Measurements from ENCODE around the gene KDM3B.
A peak's percentile ranks its signal among the peaks of the same experiment; 100 is the strongest.

The KDM3B gene

DNA sequence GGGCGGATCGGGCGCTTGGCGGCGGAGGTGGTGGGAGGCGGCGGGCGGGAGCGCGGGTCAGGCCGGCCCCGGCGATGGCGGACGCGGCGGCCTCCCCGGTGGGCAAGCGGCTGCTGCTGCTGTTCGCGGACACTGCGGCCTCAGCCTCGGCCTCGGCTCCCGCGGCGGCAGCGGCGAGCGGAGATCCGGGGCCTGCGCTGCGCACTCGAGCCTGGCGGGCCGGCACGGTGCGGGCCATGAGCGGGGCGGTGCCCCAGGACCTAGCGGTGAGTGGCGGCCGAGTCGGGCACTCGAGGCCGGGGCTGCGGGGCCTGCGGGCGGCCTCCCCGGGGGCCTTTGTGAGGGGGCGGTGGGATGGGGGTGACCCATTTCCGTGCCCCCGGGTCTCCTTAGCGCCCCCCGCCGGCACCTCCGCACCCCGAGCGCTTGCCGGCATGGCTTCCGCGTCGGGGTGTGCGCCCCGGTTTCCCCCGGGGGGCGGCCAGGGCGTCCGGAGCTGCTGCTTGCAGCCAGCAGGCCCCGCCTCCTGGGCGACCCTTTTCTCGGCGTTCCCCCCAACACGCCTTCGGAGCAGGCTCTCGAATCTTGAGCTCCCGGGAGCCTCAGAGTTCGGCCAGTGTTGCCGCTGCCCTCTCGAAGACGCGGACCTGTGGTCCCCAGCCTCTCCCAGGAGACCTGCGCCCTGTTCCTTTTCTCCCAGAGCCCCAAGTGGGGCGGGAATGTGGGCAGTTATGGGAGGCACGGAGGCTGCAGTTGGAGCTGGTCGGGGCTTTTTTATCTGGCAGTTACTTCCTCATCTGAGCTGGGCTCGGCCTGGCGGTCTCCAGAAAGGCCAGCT is 456 bp downstream of the KDM3B start:
- Histone ChIP-seq H3K36me3 (ENCODE audit: insufficient read depth, low read length) (peaks cover 9% of the 10 kb centered on the region), H3K4me3 (ENCODE audit: low read depth in 1 of 2, low read length in 2 of 2) (peak overlapping the region; percentile 90 to 97), H3K4me1 (ENCODE audit: insufficient read depth, low read length) (peaks cover 26% of the 10 kb centered on the region), H3K9ac (ENCODE audit: low read length) (peak overlapping the region; percentile 62), H3K9me3 (ENCODE audit: low read length) (no peaks in the 10 kb centered on the region), H3K27ac (ENCODE audit: low read depth, low read length) (peak overlapping the region; percentile 83), H3K27me3 (ENCODE audit: control insufficient read depth in 1 of 2, insufficient read depth in 2 of 2, low read length in 2 of 2) (no peaks in the 10 kb centered on the region)

DNA sequence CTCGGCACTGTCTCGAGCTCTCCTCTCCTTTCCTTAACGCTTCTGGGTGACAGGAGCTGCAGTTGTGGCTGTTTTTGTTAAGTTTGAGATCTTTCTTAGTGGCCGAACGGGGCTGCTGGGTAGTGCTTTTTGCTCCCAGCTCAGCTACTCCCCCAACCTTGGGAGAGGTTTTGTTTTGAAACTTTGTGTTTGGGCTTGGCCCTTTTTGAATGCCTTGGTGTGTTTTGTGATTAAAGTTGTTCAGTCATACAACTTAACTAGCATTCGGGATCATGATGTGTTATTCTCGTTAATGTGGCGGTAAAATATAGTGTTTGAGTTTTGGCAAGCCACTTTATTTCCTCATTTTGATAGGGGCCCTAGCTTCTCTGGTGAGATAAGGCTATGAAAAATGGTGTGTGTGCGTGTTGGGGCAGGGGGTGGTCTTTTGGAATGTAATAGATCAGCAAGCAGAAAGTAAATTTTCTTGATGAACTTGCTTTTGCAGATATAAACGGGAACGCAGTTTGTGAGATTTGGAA is 1.1 kb downstream of the KDM3B start:
- H3K9ac ChIP-seq (ENCODE audit: low read length), result peak overlapping the region; percentile 62
- H3K9me3 ChIP-seq (ENCODE audit: low read length), result no peaks in the 10 kb centered on the region
- H3K4me1 ChIP-seq (ENCODE audit: insufficient read depth, low read length), result peaks cover 26% of the 10 kb centered on the region
- peak overlapping the region; percentile 83 for H3K27ac ChIP-seq (ENCODE audit: low read depth, low read length)
- no peaks in the 10 kb centered on the region for H3K27me3 ChIP-seq (ENCODE audit: control insufficient read depth in 1 of 2, insufficient read depth in 2 of 2, low read length in 2 of 2)
- H3K36me3 ChIP-seq (ENCODE audit: insufficient read depth, low read length), result peaks cover 6% of the 10 kb centered on the region
- peak overlapping the region; percentile 90 to 97 for H3K4me3 ChIP-seq (ENCODE audit: low read depth in 1 of 2, low read length in 2 of 2)

DNA sequence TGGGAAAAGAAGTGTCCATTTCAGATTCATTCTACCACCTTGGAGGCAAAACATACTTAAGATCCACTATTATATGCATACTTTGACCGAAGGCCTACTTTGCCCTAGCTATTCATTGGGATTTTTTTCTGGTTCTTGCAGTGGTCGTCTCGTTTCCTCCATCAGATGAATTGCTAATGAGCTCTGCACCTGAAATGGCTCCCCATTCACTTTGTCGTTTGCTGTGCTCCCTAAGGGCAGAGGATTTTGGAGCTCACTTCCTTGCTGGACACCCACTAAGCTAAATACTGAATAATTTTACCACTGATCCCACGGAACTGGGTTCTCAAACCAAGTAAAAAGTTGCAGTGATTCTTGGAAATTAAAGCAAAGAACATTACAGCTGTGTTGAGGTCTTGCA is 1.9 kb downstream of the KDM3B start:
- H3K27ac ChIP-seq (ENCODE audit: low read depth, low read length), result no peak overlapping the region
- peaks cover 26% of the 10 kb centered on the region for H3K4me1 ChIP-seq (ENCODE audit: insufficient read depth, low read length)
- peaks cover 1% of the 10 kb centered on the region for H3K36me3 ChIP-seq (ENCODE audit: insufficient read depth, low read length)
- peak overlapping the region in 1 of 2 donors; percentile 90 for H3K4me3 ChIP-seq (ENCODE audit: low read depth in 1 of 2, low read length in 2 of 2)
- H3K27me3 ChIP-seq (ENCODE audit: control insufficient read depth in 1 of 2, insufficient read depth in 2 of 2, low read length in 2 of 2), result no peaks in the 10 kb centered on the region
- H3K9me3 ChIP-seq (ENCODE audit: low read length), result no peaks in the 10 kb centered on the region
- peak overlapping the region; percentile 62 for H3K9ac ChIP-seq (ENCODE audit: low read length)

DNA sequence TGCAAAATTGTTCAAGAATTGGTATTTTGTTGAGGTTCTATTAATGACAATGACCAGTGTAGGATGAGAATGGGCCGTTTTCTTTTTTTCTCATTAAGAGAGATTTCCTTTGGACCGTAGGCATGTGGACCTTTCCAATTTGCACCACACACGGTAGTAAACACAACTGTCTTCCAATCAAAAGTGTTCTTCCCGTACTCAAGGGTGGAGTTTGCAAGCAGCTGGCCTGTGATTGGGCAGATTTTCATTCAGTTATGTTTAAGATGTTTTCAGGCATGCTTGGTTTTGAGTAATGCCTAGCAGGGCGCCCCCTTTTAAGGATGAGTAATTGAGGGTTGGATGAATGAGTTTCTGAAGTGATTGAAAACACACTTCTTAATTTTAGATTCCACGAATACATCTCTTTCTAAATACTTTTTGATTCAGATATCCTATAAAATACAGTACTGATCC is 2.5 kb downstream of the KDM3B start:
- Histone ChIP-seq H3K4me1 (ENCODE audit: insufficient read depth, low read length) (peaks cover 26% of the 10 kb centered on the region), H3K27me3 (ENCODE audit: control insufficient read depth in 1 of 2, insufficient read depth in 2 of 2, low read length in 2 of 2) (no peaks in the 10 kb centered on the region), H3K27ac (ENCODE audit: low read depth, low read length) (no peak overlapping the region), H3K9me3 (ENCODE audit: low read length) (no peaks in the 10 kb centered on the region), H3K36me3 (ENCODE audit: insufficient read depth, low read length) (no peaks in the 10 kb centered on the region), H3K9ac (ENCODE audit: low read length) (no peak overlapping the region), H3K4me3 (ENCODE audit: low read depth in 1 of 2, low read length in 2 of 2) (peak overlapping the region in 1 of 2 donors; percentile 90)

DNA sequence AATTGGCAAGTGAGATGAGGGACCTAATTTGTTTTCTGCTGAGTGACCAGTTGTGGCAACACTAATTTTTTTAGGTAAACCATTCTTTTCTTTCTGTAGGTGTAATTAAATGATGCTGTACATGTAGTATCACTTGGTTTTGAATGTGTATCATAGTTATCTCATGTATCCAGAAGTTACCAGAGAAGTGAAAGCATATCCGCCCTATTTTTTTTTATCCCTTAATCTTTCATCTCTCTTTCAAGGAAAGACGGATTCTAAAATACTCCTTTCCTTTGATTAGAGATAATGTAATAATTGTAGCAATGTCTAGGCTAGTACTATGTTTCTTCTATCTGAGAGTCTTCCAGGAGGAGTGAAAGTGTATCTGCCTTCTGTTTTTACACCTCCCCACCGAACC is 7.1 kb downstream of the KDM3B start:
- no peak overlapping the region for H3K4me3 ChIP-seq (ENCODE audit: low read depth in 1 of 2, low read length in 2 of 2)
- H3K27me3 ChIP-seq (ENCODE audit: control insufficient read depth in 1 of 2, insufficient read depth in 2 of 2, low read length in 2 of 2), result no peaks in the 10 kb centered on the region
- H3K9me3 ChIP-seq (ENCODE audit: low read length), result no peaks in the 10 kb centered on the region
- H3K4me1 ChIP-seq (ENCODE audit: insufficient read depth, low read length), result peaks cover 17% of the 10 kb centered on the region
- no peak overlapping the region for H3K9ac ChIP-seq (ENCODE audit: low read length)
- H3K27ac ChIP-seq (ENCODE audit: low read depth, low read length), result no peak overlapping the region
- H3K36me3 ChIP-seq (ENCODE audit: insufficient read depth, low read length), result no peaks in the 10 kb centered on the region

DNA sequence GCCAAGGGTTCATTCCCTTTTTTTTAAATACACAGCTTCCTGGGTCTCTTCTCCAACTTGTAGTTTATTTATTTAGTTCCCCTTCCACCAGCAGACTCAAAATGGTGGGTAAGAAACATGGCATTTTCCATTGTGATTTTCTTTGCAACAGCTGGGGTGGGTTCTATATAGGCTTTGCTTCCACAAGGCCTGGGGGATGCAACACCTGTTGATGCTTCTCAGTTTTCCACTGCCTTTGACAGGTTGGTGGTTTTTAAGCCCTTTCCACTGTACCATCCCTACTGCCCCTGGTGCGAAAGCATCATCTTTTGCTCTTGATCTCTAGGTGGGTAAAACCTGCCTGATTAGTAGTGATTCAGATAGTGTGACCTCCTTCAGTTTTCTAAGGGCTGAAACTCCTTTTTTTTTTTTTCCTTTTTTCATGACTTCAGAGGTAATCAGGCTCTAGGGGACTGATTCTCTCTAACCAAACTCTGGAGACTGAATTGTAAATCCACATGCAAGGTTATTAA is 8.5 kb downstream of the KDM3B start:
- Histone ChIP-seq H3K4me1 (ENCODE audit: insufficient read depth, low read length) (peaks cover 3% of the 10 kb centered on the region), H3K4me3 (ENCODE audit: low read depth in 1 of 2, low read length in 2 of 2) (no peak overlapping the region), H3K27me3 (ENCODE audit: control insufficient read depth in 1 of 2, insufficient read depth in 2 of 2, low read length in 2 of 2) (no peaks in the 10 kb centered on the region), H3K36me3 (ENCODE audit: insufficient read depth, low read length) (no peaks in the 10 kb centered on the region), H3K27ac (ENCODE audit: low read depth, low read length) (no peak overlapping the region), H3K9ac (ENCODE audit: low read length) (no peak overlapping the region), H3K9me3 (ENCODE audit: low read length) (no peaks in the 10 kb centered on the region)

DNA sequence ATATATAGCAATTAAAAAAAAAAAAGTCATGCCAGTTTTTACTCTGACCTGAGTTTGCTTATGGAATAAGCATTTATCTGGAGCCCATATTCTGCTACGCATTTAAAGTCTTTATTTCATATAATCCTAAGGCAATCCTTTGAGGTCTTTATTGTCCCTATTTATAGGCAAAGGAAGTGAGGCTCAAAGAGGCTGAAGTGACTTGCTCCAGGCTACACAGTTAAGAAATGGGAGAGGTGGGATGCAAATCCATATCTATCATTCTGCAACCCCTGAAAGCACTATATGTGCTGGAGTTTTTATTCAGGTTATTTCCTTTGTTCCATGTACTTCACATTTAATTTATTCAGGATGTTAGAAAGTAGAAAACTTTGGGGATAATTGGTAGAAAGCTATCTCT is 12.1 kb downstream of the KDM3B start:
- Histone ChIP-seq H3K9me3 (ENCODE audit: low read length) (no peaks in the 10 kb centered on the region), H3K36me3 (ENCODE audit: insufficient read depth, low read length) (no peaks in the 10 kb centered on the region), H3K9ac (ENCODE audit: low read length) (no peak overlapping the region), H3K4me3 (ENCODE audit: low read depth in 1 of 2, low read length in 2 of 2) (no peak overlapping the region), H3K27me3 (ENCODE audit: control insufficient read depth in 1 of 2, insufficient read depth in 2 of 2, low read length in 2 of 2) (no peaks in the 10 kb centered on the region), H3K4me1 (ENCODE audit: insufficient read depth, low read length) (peaks cover 29% of the 10 kb centered on the region), H3K27ac (ENCODE audit: low read depth, low read length) (no peak overlapping the region)

DNA sequence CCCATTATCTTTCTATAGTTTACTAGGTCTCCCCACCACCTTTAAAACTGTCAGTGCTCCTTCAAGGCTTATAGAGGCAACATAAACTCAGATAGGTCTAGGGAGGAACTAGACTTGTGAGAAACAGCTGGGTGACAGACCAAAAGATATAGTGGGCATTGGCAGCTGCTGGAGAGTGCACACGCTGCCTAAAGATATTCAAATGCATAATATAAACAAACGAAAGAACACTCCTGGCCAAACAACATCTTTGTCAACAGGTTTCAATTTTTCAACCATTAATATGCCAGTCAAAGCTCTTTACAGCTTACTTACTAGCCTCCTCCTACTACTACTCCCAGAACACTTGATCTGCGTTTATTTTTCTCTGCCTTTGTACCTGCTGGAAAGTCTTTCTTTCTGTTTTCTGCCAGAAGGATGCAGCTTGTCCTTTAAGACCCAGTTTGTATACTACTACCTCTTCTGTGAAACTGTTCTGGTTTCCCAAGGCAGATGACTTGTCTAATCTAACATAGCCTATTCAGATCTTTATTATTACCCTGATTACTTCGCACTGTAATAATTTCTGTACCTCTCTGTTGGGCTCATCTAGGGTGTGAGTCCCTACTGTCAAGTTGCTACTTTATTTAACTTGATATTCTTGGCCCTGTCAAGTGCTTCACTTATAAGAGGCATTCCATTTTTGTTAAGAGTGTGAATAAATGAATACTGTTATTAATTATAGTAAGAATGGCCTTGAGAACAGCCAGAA is 14.3 kb downstream of the KDM3B start:
- no peaks in the 10 kb centered on the region for H3K27me3 ChIP-seq (ENCODE audit: control insufficient read depth in 1 of 2, insufficient read depth in 2 of 2, low read length in 2 of 2)
- H3K36me3 ChIP-seq (ENCODE audit: insufficient read depth, low read length), result no peaks in the 10 kb centered on the region
- H3K27ac ChIP-seq (ENCODE audit: low read depth, low read length), result no peak overlapping the region
- H3K4me3 ChIP-seq (ENCODE audit: low read depth in 1 of 2, low read length in 2 of 2), result no peak overlapping the region
- H3K9ac ChIP-seq (ENCODE audit: low read length), result no peak overlapping the region
- peaks cover 33% of the 10 kb centered on the region for H3K4me1 ChIP-seq (ENCODE audit: insufficient read depth, low read length)
- no peaks in the 10 kb centered on the region for H3K9me3 ChIP-seq (ENCODE audit: low read length)

DNA sequence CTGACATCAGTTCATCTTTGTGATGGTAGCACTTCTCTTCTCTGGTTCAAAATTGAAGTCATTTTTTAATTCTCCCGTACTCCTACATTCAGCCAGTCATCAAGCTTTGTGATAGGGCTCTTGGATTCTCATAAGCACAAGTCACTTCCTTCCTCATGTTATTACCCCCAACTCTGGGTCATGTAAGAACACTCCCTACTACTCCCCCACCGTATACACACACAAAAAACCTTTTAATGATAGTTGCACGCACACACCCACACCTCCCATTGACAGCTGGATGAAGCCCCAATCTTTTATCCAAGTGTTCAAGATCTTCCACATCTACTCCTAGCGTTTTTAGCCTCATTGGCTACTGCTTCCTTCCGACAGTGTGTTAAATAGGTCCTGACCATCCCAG is 16.8 kb downstream of the KDM3B start:
- no peak overlapping the region for H3K27ac ChIP-seq (ENCODE audit: low read depth, low read length)
- no peaks in the 10 kb centered on the region for H3K27me3 ChIP-seq (ENCODE audit: control insufficient read depth in 1 of 2, insufficient read depth in 2 of 2, low read length in 2 of 2)
- no peaks in the 10 kb centered on the region for H3K9me3 ChIP-seq (ENCODE audit: low read length)
- peaks cover 8% of the 10 kb centered on the region for H3K36me3 ChIP-seq (ENCODE audit: insufficient read depth, low read length)
- no peak overlapping the region for H3K4me3 ChIP-seq (ENCODE audit: low read depth in 1 of 2, low read length in 2 of 2)
- H3K4me1 ChIP-seq (ENCODE audit: insufficient read depth, low read length), result peaks cover 33% of the 10 kb centered on the region
- H3K9ac ChIP-seq (ENCODE audit: low read length), result no peak overlapping the region

DNA sequence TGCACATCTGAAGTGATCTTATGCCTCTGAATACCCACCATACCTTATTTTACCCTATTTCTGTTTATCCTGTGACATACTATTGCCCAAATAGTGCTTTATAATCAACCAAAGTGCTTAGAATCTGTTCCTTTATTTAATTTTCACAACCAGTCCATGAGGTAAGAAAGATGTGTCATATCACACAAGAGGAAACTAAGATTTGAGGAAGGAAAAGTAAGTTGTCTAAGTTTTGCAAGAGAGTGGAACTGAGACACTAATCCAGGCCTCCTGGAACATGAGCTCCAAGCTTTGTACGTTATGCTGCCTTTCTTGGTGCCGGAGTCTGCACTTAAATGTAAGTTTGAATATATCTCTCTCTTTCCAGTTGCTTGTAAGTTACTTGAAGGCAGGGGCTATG is 17.2 kb downstream of the KDM3B start:
- H3K27ac ChIP-seq (ENCODE audit: low read depth, low read length), result no peak overlapping the region
- no peak overlapping the region for H3K4me3 ChIP-seq (ENCODE audit: low read depth in 1 of 2, low read length in 2 of 2)
- H3K4me1 ChIP-seq (ENCODE audit: insufficient read depth, low read length), result peaks cover 33% of the 10 kb centered on the region
- peaks cover 9% of the 10 kb centered on the region for H3K36me3 ChIP-seq (ENCODE audit: insufficient read depth, low read length)
- no peaks in the 10 kb centered on the region for H3K27me3 ChIP-seq (ENCODE audit: control insufficient read depth in 1 of 2, insufficient read depth in 2 of 2, low read length in 2 of 2)
- H3K9ac ChIP-seq (ENCODE audit: low read length), result no peak overlapping the region
- H3K9me3 ChIP-seq (ENCODE audit: low read length), result no peaks in the 10 kb centered on the region

DNA sequence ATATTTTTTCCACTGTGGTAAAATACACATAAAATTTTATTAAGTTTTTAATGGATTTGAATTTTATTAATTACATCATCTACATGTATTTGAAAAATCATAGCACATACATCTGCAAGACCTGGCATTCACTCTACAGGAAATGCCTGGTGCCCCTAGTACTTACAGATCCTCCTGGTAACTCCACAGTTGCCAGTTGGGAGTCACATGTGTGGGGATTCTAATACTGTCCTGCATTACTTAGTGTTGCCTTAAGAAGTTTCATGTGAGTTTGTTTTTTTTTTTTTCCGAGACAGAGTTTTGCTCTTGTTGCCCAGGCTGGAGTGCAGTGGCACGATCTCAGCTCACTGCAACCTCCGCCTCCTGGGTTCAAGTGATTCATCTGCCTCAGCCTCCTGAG is 18.1 kb downstream of the KDM3B start:
- Histone ChIP-seq H3K9ac (ENCODE audit: low read length) (no peak overlapping the region), H3K4me3 (ENCODE audit: low read depth in 1 of 2, low read length in 2 of 2) (no peak overlapping the region), H3K27me3 (ENCODE audit: control insufficient read depth in 1 of 2, insufficient read depth in 2 of 2, low read length in 2 of 2) (no peaks in the 10 kb centered on the region), H3K4me1 (ENCODE audit: insufficient read depth, low read length) (peaks cover 33% of the 10 kb centered on the region), H3K36me3 (ENCODE audit: insufficient read depth, low read length) (peaks cover 13% of the 10 kb centered on the region), H3K9me3 (ENCODE audit: low read length) (no peaks in the 10 kb centered on the region), H3K27ac (ENCODE audit: low read depth, low read length) (no peak overlapping the region)
